Measurements from ENCODE around the gene LCN10.

DNA sequence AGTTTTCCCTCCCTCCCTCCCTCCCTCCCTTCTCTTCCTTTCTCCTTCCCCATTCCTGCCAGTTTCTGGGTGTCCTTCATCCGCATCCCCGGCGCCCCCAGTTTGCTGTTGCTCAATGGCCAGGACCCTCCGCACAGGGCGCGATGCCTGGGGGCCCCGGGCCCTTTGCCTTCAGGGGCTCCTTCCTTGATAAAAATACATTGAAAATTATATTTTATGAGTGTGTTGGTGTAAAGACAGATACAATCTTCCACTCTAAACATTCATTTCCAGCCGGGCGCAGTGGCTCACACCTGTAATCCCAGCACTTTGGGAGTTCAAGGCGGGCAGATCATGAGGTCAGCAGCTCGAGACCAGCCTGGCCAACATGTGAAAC, 47.9 kb downstream of the LCN10 start:
- TF ChIP-seq POLR2A (IDR thresholded peaks at IDR 0.05), result no peak
- TF ChIP-seq, protein P1, sequence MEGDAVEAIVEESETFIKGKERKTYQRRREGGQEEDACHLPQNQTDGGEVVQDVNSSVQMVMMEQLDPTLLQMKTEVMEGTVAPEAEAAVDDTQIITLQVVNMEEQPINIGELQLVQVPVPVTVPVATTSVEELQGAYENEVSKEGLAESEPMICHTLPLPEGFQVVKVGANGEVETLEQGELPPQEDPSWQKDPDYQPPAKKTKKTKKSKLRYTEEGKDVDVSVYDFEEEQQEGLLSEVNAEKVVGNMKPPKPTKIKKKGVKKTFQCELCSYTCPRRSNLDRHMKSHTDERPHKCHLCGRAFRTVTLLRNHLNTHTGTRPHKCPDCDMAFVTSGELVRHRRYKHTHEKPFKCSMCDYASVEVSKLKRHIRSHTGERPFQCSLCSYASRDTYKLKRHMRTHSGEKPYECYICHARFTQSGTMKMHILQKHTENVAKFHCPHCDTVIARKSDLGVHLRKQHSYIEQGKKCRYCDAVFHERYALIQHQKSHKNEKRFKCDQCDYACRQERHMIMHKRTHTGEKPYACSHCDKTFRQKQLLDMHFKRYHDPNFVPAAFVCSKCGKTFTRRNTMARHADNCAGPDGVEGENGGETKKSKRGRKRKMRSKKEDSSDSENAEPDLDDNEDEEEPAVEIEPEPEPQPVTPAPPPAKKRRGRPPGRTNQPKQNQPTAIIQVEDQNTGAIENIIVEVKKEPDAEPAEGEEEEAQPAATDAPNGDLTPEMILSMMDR (IDR thresholded peaks at IDR 0.05), result no peak

Measured in vagina (tissue), 2 donors.